K562 (cell line): Measurements from ENCODE around the gene TMEM128. TPM values are rescaled to one million over a fixed set of nuclear protein-coding genes. Genes with fewer than 3 reads are reported as not detected.
"Not testable (repeated sequence)": the region's sequence is repeated elsewhere in the genome, so short reads cannot be mapped to it uniquely, and the experiment has no call there.

ENCODE experiments used
- ATAC-seq: fragments of 200-7000 bp; cut with Tn5 transposase; 3 replicates; pipeline ENCODE4 v1.9.1; 2020; ENCODE audit warnings: moderate library complexity
- BruUV-seq: library from RNA; stranded (reverse); fragments of 400-500 nt; replicated peaks from 2 replicates; lab custom pipeline; 2021; lab: Mats Ljungman, UMichigan
- CTCF ChIA-PET: fragments of 300-600 bp; formaldehyde crosslinking; extraction: SDS; loops from one replicate; lab custom pipeline; 2021; ENCODE audit warnings: low intra/inter-chr PET ratio; lab: Yijun Ruan, JAX
- POLR2A ChIA-PET: fragments of 300-600, 350-650 bp; sonication (Branson Sonifier 250); formaldehyde crosslinking; extraction: SDS; loops from one replicate; lab custom pipeline; 2021; ENCODE audit warnings: antibody characterized with exemption, inconsistent platforms; lab: Yijun Ruan, JAX
- DNase-seq, 4 experiments: peaks; one replicate each; pipeline versions ENCODE4 v3.0.0 to v3.0.0-alpha.2; 2011 to 2018; ENCODE audit warnings: low spot score in 3 of 4, mixed read lengths in 3 of 4; ENCODE audit errors: extremely low read depth in 1 of 4
- FAIRE-seq: peaks from 2 replicates; lab custom pipeline; 2011; peaks lifted over from hg19 to GRCh38; lab: Jason Lieb, UNC
- H2AFZ ChIP-seq: 2 replicates; pipeline ENCODE4 v1.6.0; 2011; ENCODE audit warnings: low read depth, low read length, control low read depth, inconsistent platforms
- H3K27ac ChIP-seq: fragments of 200-600 bp; 3 replicates; pipeline ENCODE4 v1.8.0; 2011; ENCODE audit warnings: low read depth, mild to moderate bottlenecking, control low read depth, inconsistent platforms, low read length, moderate library complexity, mixed read lengths; ENCODE audit errors: extremely low read depth
- H3K27me3 ChIP-seq, 2 experiments: fragments of 300-600 bp in 1 of 2; 2 replicates in 1 of 2; 3 replicates in 1 of 2; pipeline versions ENCODE4 v1.6.0 to v1.8.0; 2011; ENCODE audit warnings: inconsistent platforms in 2 of 2, low read length in 2 of 2, mild to moderate bottlenecking in 1 of 2, mixed read lengths in 1 of 2, moderate library complexity in 1 of 2; ENCODE audit not compliant: control insufficient read depth in 2 of 2, insufficient read depth in 2 of 2
- H3K36me3 ChIP-seq: fragments of 300-600 bp; 3 replicates; pipeline ENCODE4 v1.8.0; 2011; ENCODE audit warnings: mild to moderate bottlenecking, low read length, inconsistent platforms; ENCODE audit not compliant: control insufficient read depth, insufficient read depth
- H3K4me1 ChIP-seq, 2 experiments: fragments of 200-600 bp in 1 of 2; replicated peaks in 1 of 2; 2 replicates in 1 of 2; 3 replicates in 1 of 2; pipeline versions ENCODE4 v1.5.1 to v1.8.0; 2011; ENCODE audit warnings: inconsistent platforms in 2 of 2, low read length in 2 of 2, mild to moderate bottlenecking in 1 of 2, mixed read lengths in 1 of 2, moderate library complexity in 1 of 2; ENCODE audit not compliant: control insufficient read depth in 2 of 2, insufficient read depth in 2 of 2
- H3K4me2 ChIP-seq: 2 replicates; pipeline ENCODE4 v1.6.1; 2011; ENCODE audit warnings: low read length, control low read depth, inconsistent platforms, mixed read lengths; ENCODE audit not compliant: insufficient read depth
- H3K4me3 ChIP-seq: fragments of 200-600 bp; sonication (generic), shearing (Covaris generic); 2 replicates; pipeline ENCODE4 v1.5.1; 2016; ENCODE audit warnings: control low read depth, inconsistent platforms
- H3K79me2 ChIP-seq: fragments of 200-600 bp; 3 replicates; pipeline ENCODE4 v1.8.0; 2011; ENCODE audit warnings: low read length, inconsistent platforms; ENCODE audit not compliant: control insufficient read depth, insufficient read depth
- H3K9ac ChIP-seq, 2 experiments: 2 replicates each; pipeline versions ENCODE4 v1.6.0 to v1.6.1; 2011; ENCODE audit warnings: low read depth in 2 of 2, low read length in 2 of 2, control low read depth in 1 of 2, inconsistent platforms in 1 of 2, mild to moderate bottlenecking in 1 of 2, mixed read lengths in 1 of 2; ENCODE audit not compliant: insufficient read depth in 1 of 2
- H3K9me1 ChIP-seq: one replicate; pipeline ENCODE4 v1.6.0; 2011; ENCODE audit warnings: inconsistent platforms, mild to moderate bottlenecking, low read length, moderate library complexity; ENCODE audit not compliant: control insufficient read depth, insufficient read depth
- H3K9me3 ChIP-seq: replicated peaks from 2 replicates; pipeline ENCODE4 v1.5.1; 2011; ENCODE audit warnings: low read depth, low read length, inconsistent platforms; ENCODE audit not compliant: control insufficient read depth, insufficient read depth
- H4K20me1 ChIP-seq: replicated peaks from 2 replicates; pipeline ENCODE4 v1.6.1; 2011; ENCODE audit warnings: low read length, inconsistent platforms, mixed read lengths; ENCODE audit not compliant: control insufficient read depth, insufficient read depth
- CCNT2 ChIP-seq: IDR thresholded peaks from 2 replicates; pipeline ENCODE4 v1.6.1; 2011; ENCODE audit warnings: borderline replicate concordance, low read depth, mild to moderate bottlenecking, moderate library complexity, mixed read lengths, low read length; ENCODE audit not compliant: insufficient read length; ENCODE audit errors: extremely low read depth
- JUND ChIP-seq, 2 experiments: IDR thresholded peaks; 2 replicates in 1 of 2; 3 replicates in 1 of 2; pipeline ENCODE4 v1.6.1; 2011; ENCODE audit warnings: borderline replicate concordance in 2 of 2, low read depth in 2 of 2, low read length in 2 of 2, improper control_type of control experiment in 1 of 2, missing biosample characterization in 1 of 2, missing genetic modification characterization in 1 of 2, missing genetic modification reagents in 1 of 2
- MYC ChIP-seq, 2 experiments: fragments of 250-450 bp in 1 of 2; sonication (Bioruptor Pico) in 1 of 2; IDR thresholded peaks; 2 replicates each; pipeline versions ENCODE4 v1.5.1 to v1.6.1; 2012 to 2021; ENCODE audit warnings: low read depth in 2 of 2, borderline replicate concordance in 1 of 2, improper control_type of control experiment in 1 of 2, low read length in 1 of 2, mild to moderate bottlenecking in 1 of 2, moderate library complexity in 1 of 2
- NONO ChIP-seq, 2 experiments: fragments of 200-400 bp in 1 of 2; fragments of 450-650 bp in 1 of 2; formaldehyde crosslinking in 1 of 2; IDR thresholded peaks; 2 replicates each; pipeline ENCODE4 v1.6.1; 2017; ENCODE audit warnings: low read depth in 2 of 2, mild to moderate bottlenecking in 2 of 2, moderate library complexity in 2 of 2, low read length in 1 of 2
- RBM22 ChIP-seq: fragments of 200-400 bp; formaldehyde crosslinking; IDR thresholded peaks from 2 replicates; pipeline ENCODE4 v1.6.1; 2018; ENCODE audit warnings: low read length, low read depth; ENCODE audit not compliant: poor library complexity, severe bottlenecking
- ZNF589 ChIP-seq: fragments of 200-800 bp; sonication (Bioruptor generic); IDR thresholded peaks from 2 replicates; pipeline ENCODE4 v1.6.1; 2016; ENCODE audit warnings: low read depth, missing genetic modification characterization, missing compliant biosample characterization
- WGBS: fragments of 100-300 bp; shearing (Covaris generic); methylation state at CpG from one replicate; pipeline ENCODE4 v1.1.6; 2016; ENCODE audit warnings: low coverage, mixed read lengths; ENCODE audit not compliant: insufficient coverage; ENCODE audit errors: missing lambda C conversion rate; 5-methylcytosine and 5-hydroxymethylcytosine counted together
- in situ Hi-C: fragments of 300-500 bp; cut with MboI; formaldehyde crosslinking; loops from 4 replicates; pipeline ENCODE4 v1.15.0; 2018; ENCODE audit warnings: inconsistent platforms, mixed read lengths
- intact Hi-C: fragments of 100-400 bp; cut with micrococcal nuclease; formaldehyde crosslinking; loops from 2 replicates; pipeline ENCODE4 v1.14.2; 2022
- polyA plus RNA-seq, 8 experiments: library from polyadenylated mRNA; depleted of rRNA in 4 of 8; stranded (reverse) in 5 of 8; unstranded in 3 of 8; fragments of >200 nt; fragmentation: Nextera tagmentation in 2 of 8; fragmentation: Illumina TruSeq in 1 of 8; extraction: Ambion mirVana in 2 of 8; extraction: Trizol in 1 of 8; gene quantifications; 2 replicates each; pipeline versions ENCODE4 v1.2.1 to v1.2.3, GENCODE V29; 2011 to 2014; ENCODE audit warnings: inconsistent platforms in 1 of 8, missing spikeins in 1 of 8
- total RNA-seq, 7 experiments: library from RNA; depleted of rRNA in 6 of 7; stranded (reverse); fragments of >200 nt in 6 of 7; fragmentation: Illumina TruSeq in 2 of 7; extraction: Trizol in 2 of 7; gene quantifications; 2 replicates each; pipeline versions ENCODE4 v1.2.1 to v1.2.3, GENCODE V29; 2011 to 2021; ENCODE audit warnings: low replicate concordance in 1 of 7
- TF ChIP-seq, protein P1 (sequence below): fragments of 450-650 bp; IDR thresholded peaks from 2 replicates; pipeline ENCODE4 v1.6.1; 2018; ENCODE audit warnings: mild to moderate bottlenecking, low read depth; ENCODE audit not compliant: partially characterized antibody
- TF ChIP-seq, protein P2 (sequence below): fragments of 250-450 bp; sonication (Bioruptor Pico); IDR thresholded peaks from 2 replicates; pipeline ENCODE4 v1.8.0; 2021; ENCODE audit warnings: mild to moderate bottlenecking, moderate library complexity

The TMEM128 gene
- total and polyA plus RNA-seq, 9 of the 15 experiments (the other 6 are each of a cell fraction or from before 2014, with no cell fraction given): 9.1 to 40.0 (median 14.3) TPM

DNA sequence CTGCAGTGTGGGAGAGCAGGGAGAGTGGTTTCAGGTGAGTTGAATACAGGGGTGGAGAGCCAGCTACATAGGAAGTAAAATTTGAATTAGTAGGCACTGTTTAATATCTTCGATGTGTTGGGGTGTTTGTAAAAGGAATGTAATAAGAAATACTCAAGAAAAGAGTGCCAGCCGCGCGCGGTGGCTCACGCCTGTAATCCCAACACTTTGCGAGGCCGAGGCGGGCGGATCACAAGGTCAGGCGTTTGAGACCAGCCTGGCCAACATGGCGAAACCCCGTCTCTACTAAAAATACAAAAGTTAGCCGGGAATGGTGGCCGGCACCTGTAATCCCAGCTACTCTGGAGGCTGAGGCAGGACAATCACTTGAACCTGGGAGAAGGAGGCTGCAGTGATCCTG, 1.3 kb upstream of the TMEM128 start:
- POLR2A ChIA-PET: interaction anchor here (0.6 to 1.9 kb wide), 3 partner anchors 10 to 75 kb away, joined by 3 to 7 read pairs (median 5); no protein-coding TSS in a partner anchor
- H3K9me1 ChIP-seq, H3K27me3 ChIP-seq, intact Hi-C loops, ATAC-seq, H3K27ac ChIP-seq, H3K4me1 ChIP-seq, H4K20me1 ChIP-seq, CTCF ChIA-PET, H3K9me3 ChIP-seq, in situ Hi-C loops, H2AFZ ChIP-seq, BruUV-seq, H3K4me3 ChIP-seq, DNase-seq, FAIRE-seq: not testable (repeated sequence)
- peaks cover 16% of the 10 kb centered on the region for H3K79me2 ChIP-seq
- WGBS: 89% methylated on average over 6 of the region's 15 CpGs
- peaks cover 17% of the 10 kb centered on the region for H3K36me3 ChIP-seq
- H3K9ac ChIP-seq: peak overlapping the region in 1 of 2 experiments; percentile 94; a peak in 2 of 4 replicates
- peak overlapping the region; percentile 90 for H3K4me2 ChIP-seq

DNA sequence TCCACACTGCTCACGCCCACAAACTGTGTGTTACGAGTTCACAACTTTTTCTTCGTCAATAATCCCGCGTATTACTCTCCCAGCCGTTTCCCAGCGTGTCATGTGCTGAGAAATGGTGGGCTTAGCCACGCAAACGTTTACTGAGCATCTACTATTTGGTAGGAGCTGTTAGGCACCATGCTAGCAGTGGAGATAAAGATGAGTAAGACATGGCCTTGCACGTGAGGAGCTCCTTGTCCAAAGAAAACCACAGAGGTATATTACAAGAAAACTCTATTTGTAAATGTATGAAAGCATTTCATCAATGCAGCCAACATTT, 821 bp upstream of the TMEM128 start:
- peaks cover 20% of the 10 kb centered on the region for H3K36me3 ChIP-seq
- H2AFZ ChIP-seq: peak overlapping the region; percentile 94
- peak overlapping the region; percentile 94 to 96 for H3K9ac ChIP-seq
- peak overlapping the region; percentile 89 for H3K4me3 ChIP-seq
- FAIRE-seq: no peak
- no peaks in the 10 kb centered on the region for H4K20me1 ChIP-seq
- intact Hi-C loops: no loop called here
- H3K27me3 ChIP-seq: peaks cover 0 to 3% of the 10 kb centered on the region in 2 experiments; a peak in 1 of 5 replicates
- BruUV-seq: no TSS peak
- H3K79me2 ChIP-seq: peaks cover 16% of the 10 kb centered on the region
- peak; percentile 7; the same call in 1 of the 3 replicates for ATAC-seq
- in situ Hi-C loops: no loop called here
- POLR2A ChIA-PET: interaction anchor here (0.6 to 1.9 kb wide), 4 partner anchors 10 to 90 kb away, joined by 3 to 7 read pairs (median 4); no protein-coding TSS in a partner anchor
- 10% methylated on average over 10 of the region's 10 CpGs for WGBS
- H3K27ac ChIP-seq: peak overlapping the region; percentile 92
- peak overlapping the region; percentile 90 for H3K4me2 ChIP-seq
- CTCF ChIA-PET: no interaction called here
- DNase-seq: peak in 1 of 4 experiments; percentile 29
- peaks cover 4 to 8% of the 10 kb centered on the region in 2 experiments; a peak in 3 of 5 replicates for H3K4me1 ChIP-seq
- no peaks in the 10 kb centered on the region for H3K9me1 ChIP-seq
- no peaks in the 10 kb centered on the region for H3K9me3 ChIP-seq
- TF ChIP-seq MYC (IDR thresholded peaks at IDR 0.05; ENCODE audit: low read depth, low read length) (0 out of 2 replicates have a peak, but pooled peaks have one; percentile 20), MYC (CRISPR knock-in tag; IDR thresholded peaks at IDR 0.05; ENCODE audit: borderline replicate concordance, low read depth) (no peak), NONO (IDR thresholded peaks at IDR 0.05; ENCODE audit: low read depth in 2 of 2, low read length in 1 of 2) (no peak), JUND (IDR thresholded peaks at IDR 0.05; ENCODE audit: borderline replicate concordance, low read depth, low read length) (0 out of 2 replicates have a peak, but pooled peaks have one; percentile 20), JUND (tag; IDR thresholded peaks at IDR 0.05; ENCODE audit: borderline replicate concordance, low read depth, low read length) (no peak), CCNT2 (no peak), RBM22 (no peak), ZNF589 (0 out of 2 replicates have a peak, but pooled peaks have one; percentile 14)
- TF ChIP-seq, protein P1, sequence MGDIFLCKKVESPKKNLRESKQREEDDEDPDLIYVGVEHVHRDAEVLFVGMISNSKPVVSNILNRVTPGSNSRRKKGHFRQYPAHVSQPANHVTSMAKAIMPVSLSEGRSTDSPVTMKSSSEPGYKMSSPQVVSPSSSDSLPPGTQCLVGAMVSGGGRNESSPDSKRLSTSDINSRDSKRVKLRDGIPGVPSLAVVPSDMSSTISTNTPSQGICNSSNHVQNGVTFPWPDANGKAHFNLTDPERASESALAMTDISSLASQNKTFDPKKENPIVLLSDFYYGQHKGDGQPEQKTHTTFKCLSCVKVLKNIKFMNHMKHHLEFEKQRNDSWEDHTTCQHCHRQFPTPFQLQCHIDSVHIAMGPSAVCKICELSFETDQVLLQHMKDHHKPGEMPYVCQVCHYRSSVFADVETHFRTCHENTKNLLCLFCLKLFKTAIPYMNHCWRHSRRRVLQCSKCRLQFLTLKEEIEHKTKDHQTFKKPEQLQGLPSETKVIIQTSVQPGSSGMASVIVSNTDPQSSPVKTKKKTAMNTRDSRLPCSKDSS: no peak
- TF ChIP-seq, protein P2, sequence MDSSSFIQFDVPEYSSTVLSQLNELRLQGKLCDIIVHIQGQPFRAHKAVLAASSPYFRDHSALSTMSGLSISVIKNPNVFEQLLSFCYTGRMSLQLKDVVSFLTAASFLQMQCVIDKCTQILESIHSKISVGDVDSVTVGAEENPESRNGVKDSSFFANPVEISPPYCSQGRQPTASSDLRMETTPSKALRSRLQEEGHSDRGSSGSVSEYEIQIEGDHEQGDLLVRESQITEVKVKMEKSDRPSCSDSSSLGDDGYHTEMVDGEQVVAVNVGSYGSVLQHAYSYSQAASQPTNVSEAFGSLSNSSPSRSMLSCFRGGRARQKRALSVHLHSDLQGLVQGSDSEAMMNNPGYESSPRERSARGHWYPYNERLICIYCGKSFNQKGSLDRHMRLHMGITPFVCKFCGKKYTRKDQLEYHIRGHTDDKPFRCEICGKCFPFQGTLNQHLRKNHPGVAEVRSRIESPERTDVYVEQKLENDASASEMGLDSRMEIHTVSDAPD (CRISPR knock-in tag): no peak
